HepG2 (cell line): ENCODE measurements around the gene NT5C.

Experiments
- CTCF ChIP-seq: sonication (generic); formaldehyde crosslinking; IDR thresholded peaks from 2 replicates; pipeline ENCODE4 v1.5.0; 2020; ENCODE audit warnings: mild to moderate bottlenecking, missing genetic modification reagents, moderate library complexity
- E2F1 ChIP-seq: sonication (generic); formaldehyde crosslinking; IDR thresholded peaks from 2 replicates; pipeline ENCODE4 v1.5.0; 2020; ENCODE audit warnings: missing genetic modification reagents
- ETS1 ChIP-seq: sonication (generic); formaldehyde crosslinking; IDR thresholded peaks from 2 replicates; pipeline ENCODE4 v1.4.0; 2020; ENCODE audit warnings: missing genetic modification reagents
- RAD21 ChIP-seq: fragments of 450-650 bp; formaldehyde crosslinking; IDR thresholded peaks from 2 replicates; pipeline ENCODE4 v1.5.0; 2020; ENCODE audit warnings: mild to moderate bottlenecking
- ZBTB43 ChIP-seq: sonication (generic); formaldehyde crosslinking; conservative IDR thresholded peaks from 2 replicates; pipeline ENCODE4 v1.4.0; 2020; ENCODE audit warnings: missing genetic modification reagents

- TF ChIP-seq CTCF (CRISPR knock-in tag), result no peak; the same call in 1 of the 2 replicates
- TF ChIP-seq RAD21 (CRISPR knock-in tag), result no peak
- no peak for TF ChIP-seq ETS1 (CRISPR knock-in tag)
- TF ChIP-seq E2F1 (CRISPR knock-in tag), result no peak
- no peak for TF ChIP-seq ZBTB43 (CRISPR knock-in tag)
Measured at GRCh38 chr17:75091855-75092327, 39.7 kb downstream of the NT5C start.
